Nephron (organoid): ENCODE results near the gene TM4SF18.

Source experiments
- H3K27ac Mint-ChIP-seq, 3 experiments: 2 replicates each; pipeline ENCODE4 v1.8.0; 2020; ENCODE audit warnings: mixed read lengths in 3 of 3, mild to moderate bottlenecking in 2 of 3, moderate library complexity in 1 of 3
- H3K27me3 Mint-ChIP-seq: 2 replicates; pipeline ENCODE4 v1.8.0; 2021; ENCODE audit warnings: low read depth, mild to moderate bottlenecking, moderate library complexity, mixed read lengths
- H3K36me3 Mint-ChIP-seq: 2 replicates; pipeline ENCODE4 v1.8.0; 2020; ENCODE audit warnings: low read depth, mixed read lengths
- H3K4me1 Mint-ChIP-seq: 2 replicates; pipeline ENCODE4 v1.8.0; 2020; ENCODE audit warnings: mixed read lengths
- H3K4me3 Mint-ChIP-seq, 3 experiments: 2 replicates each; pipeline ENCODE4 v1.8.0; 2020; ENCODE audit warnings: mild to moderate bottlenecking in 3 of 3, mixed read lengths in 3 of 3, moderate library complexity in 2 of 3
- H3K9me3 Mint-ChIP-seq: 2 replicates; pipeline ENCODE4 v1.8.0; 2020; ENCODE audit warnings: mixed read lengths
- TF ChIP-seq, protein P1 (sequence below), 3 experiments: fragments of 200-600 bp; sonication (generic); IDR thresholded peaks; one replicate each; pipeline ENCODE4 v1.5.0; 2021; ENCODE audit warnings: antibody characterized with exemption in 3 of 3; ENCODE audit not compliant: unreplicated experiment in 3 of 3

The TM4SF18 gene

GRCh38 chr3:149273096-149273751 lies 60.2 kb downstream of the TM4SF18 start:
- TF ChIP-seq, protein P1, sequence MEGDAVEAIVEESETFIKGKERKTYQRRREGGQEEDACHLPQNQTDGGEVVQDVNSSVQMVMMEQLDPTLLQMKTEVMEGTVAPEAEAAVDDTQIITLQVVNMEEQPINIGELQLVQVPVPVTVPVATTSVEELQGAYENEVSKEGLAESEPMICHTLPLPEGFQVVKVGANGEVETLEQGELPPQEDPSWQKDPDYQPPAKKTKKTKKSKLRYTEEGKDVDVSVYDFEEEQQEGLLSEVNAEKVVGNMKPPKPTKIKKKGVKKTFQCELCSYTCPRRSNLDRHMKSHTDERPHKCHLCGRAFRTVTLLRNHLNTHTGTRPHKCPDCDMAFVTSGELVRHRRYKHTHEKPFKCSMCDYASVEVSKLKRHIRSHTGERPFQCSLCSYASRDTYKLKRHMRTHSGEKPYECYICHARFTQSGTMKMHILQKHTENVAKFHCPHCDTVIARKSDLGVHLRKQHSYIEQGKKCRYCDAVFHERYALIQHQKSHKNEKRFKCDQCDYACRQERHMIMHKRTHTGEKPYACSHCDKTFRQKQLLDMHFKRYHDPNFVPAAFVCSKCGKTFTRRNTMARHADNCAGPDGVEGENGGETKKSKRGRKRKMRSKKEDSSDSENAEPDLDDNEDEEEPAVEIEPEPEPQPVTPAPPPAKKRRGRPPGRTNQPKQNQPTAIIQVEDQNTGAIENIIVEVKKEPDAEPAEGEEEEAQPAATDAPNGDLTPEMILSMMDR (IDR thresholded peaks at IDR 0.05; ENCODE audit: unreplicated experiment in 3 of 3): peak; percentile 89 to 98 (median 93)
- H3K27ac Mint-ChIP-seq: peak overlapping the region in 2 of 3 experiments; percentile 27 to 66
- H3K27me3 Mint-ChIP-seq: no peaks in the 10 kb centered on the region
- no peak overlapping the region for H3K4me3 Mint-ChIP-seq
- H3K9me3 Mint-ChIP-seq: no peaks in the 10 kb centered on the region
- H3K4me1 Mint-ChIP-seq: peaks cover 8% of the 10 kb centered on the region
- no peaks in the 10 kb centered on the region for H3K36me3 Mint-ChIP-seq

DNA sequence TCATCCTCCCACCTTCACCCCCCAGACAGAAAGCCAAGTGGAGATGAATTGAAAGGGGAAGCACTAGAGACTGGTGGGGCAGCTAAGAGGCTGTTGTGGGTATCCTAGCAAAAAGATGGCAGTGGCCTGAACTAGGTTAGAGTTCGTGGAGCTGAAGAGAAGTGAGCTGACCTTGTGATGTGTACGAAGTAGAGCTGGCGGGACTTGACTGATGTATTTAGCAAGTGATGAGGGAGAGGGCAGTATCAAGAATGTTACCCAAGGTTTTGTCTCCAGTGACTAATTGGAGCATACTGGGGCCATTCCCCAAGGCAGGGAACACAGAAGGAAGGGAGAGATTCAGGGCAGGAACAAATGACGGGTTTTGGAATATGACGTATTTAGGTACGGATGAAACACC lies 61.8 kb downstream of the TM4SF18 start:
- H3K27me3 Mint-ChIP-seq: no peaks in the 10 kb centered on the region
- H3K4me1 Mint-ChIP-seq: peaks cover 8% of the 10 kb centered on the region
- TF ChIP-seq, protein P1 (IDR thresholded peaks at IDR 0.05; ENCODE audit: unreplicated experiment in 3 of 3): no peak
- H3K9me3 Mint-ChIP-seq: no peaks in the 10 kb centered on the region
- H3K27ac Mint-ChIP-seq: no peak overlapping the region
- no peak overlapping the region for H3K4me3 Mint-ChIP-seq
- no peaks in the 10 kb centered on the region for H3K36me3 Mint-ChIP-seq

DNA sequence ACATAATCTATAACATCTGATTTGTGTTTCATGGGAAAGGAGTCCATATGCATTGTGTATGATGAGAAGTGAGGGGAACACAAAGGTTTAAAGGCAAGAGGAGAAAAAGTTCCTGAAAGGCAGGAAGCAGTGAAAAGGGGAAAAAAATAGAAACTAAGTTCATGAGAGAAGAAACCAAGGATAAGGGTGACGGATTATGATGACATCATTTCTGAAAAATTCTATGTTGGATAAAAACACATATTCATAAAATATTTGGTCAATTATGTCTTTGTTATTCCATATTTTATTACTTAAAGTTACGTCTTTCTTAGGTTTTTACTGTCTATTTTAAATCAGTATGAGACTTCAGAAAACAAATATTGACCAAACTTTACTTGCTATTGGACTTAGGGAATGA lies 63.3 kb downstream of the TM4SF18 start:
- Mint-ChIP-seq H3K9me3 (no peaks in the 10 kb centered on the region), H3K4me1 (peaks cover 8% of the 10 kb centered on the region), H3K27me3 (no peaks in the 10 kb centered on the region), H3K27ac (no peak overlapping the region), H3K36me3 (no peaks in the 10 kb centered on the region), H3K4me3 (no peak overlapping the region)
- TF ChIP-seq, protein P1 (IDR thresholded peaks at IDR 0.05; ENCODE audit: unreplicated experiment in 3 of 3): no peak

DNA sequence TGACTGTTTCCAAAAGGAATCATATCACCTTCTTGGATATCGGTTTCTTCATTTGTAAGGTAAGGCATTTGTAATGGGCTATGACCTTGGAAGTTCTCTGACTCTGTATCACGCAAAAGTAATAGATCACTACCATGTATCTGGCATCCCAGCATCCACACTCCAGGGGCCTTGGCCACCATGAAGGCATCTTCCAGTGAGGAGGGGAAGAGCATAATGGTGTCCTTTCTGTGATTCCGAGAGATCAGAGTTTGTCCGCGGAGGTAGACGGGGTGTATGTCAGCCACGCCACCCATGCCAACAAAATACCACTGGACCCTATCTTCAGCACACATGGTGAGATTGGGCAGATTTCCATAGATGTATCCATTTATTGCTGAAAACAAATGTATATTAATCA lies 63.7 kb downstream of the TM4SF18 start:
- Mint-ChIP-seq H3K27me3 (no peaks in the 10 kb centered on the region), H3K4me1 (peaks cover 8% of the 10 kb centered on the region), H3K4me3 (no peak overlapping the region), H3K36me3 (no peaks in the 10 kb centered on the region), H3K27ac (no peak overlapping the region), H3K9me3 (no peaks in the 10 kb centered on the region)
- TF ChIP-seq, protein P1 (IDR thresholded peaks at IDR 0.05; ENCODE audit: unreplicated experiment in 3 of 3): no peak
